ENCODE results near the gene MTTP.

DNA sequence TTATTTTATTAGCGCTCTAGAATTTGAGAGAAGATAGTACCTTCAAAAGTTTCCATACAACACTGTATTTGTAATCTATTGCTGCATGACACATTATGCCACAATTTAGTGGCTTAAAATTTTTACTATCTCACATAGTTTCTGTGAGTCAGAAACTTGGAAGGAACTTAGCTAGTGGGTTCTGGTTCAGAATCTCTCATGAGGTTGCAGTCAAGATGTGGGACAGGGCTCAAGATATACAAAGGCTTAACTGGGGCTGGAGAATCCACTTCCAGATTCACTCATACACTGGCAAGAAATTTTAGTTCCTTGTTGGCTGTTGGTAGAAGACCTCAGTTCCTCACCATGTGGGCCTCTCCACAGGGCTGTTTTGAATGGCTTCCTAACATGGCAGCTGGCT lies 94.5 kb downstream of the MTTP start:
- TF ChIP-seq, protein P1, sequence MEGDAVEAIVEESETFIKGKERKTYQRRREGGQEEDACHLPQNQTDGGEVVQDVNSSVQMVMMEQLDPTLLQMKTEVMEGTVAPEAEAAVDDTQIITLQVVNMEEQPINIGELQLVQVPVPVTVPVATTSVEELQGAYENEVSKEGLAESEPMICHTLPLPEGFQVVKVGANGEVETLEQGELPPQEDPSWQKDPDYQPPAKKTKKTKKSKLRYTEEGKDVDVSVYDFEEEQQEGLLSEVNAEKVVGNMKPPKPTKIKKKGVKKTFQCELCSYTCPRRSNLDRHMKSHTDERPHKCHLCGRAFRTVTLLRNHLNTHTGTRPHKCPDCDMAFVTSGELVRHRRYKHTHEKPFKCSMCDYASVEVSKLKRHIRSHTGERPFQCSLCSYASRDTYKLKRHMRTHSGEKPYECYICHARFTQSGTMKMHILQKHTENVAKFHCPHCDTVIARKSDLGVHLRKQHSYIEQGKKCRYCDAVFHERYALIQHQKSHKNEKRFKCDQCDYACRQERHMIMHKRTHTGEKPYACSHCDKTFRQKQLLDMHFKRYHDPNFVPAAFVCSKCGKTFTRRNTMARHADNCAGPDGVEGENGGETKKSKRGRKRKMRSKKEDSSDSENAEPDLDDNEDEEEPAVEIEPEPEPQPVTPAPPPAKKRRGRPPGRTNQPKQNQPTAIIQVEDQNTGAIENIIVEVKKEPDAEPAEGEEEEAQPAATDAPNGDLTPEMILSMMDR (conservative IDR thresholded peaks at IDR 0.05), result no peak
- TF ChIP-seq ZFX (IDR thresholded peaks at IDR 0.05), result no peak
